ENCODE data around the gene IFNA13.
"Not testable (repeated sequence)": the region's sequence is repeated elsewhere in the genome, so short reads cannot be mapped to it uniquely, and the experiment has no call there.

The IFNA13 gene

DNA sequence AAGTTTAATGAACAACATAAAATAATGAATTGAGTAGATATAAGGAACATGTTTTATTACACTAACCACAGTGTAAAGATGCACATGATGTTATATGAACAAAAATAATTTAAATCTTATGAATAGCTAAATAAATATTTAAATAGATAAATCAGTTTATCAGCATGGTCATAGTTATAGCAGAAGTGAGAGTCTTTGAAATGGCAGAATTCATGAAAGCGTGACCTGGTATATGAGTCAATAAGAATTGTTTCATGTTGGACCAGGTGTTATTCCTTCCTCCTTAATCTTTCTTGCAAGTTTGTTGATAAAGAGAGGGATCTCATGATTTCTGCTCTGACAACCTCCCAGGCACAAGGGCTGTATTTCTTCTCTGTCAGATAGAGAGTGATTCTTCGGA lies 688 bp downstream of the IFNA13 start:
- DNase-seq; in situ Hi-C loops (cut with MboI; ENCODE audit: low pct_unique_long_range_greater_than_20kb, low sequenced_read_pairs): not testable (repeated sequence)

DNA sequence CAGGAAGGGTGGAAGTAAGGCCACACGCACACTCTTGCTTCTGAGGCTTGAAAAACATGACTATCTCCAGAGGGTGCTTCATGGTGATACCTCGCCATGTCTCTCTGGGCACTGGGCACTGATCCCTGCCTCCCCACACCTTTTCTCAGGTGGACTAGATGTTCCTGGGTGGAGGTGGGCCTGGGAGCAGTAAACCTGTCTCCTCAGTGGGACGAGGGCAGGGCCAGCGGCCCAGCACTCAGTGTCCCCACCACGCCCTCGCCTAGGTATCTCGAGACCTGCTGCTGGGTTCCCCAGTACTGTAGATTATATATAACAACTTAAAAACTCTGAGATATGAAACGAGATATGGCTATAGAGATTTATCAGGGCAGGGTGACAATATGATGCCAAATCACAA lies 5.6 kb downstream of the IFNA13 start:
- DNase-seq: no peak
- in situ Hi-C loops (cut with MboI; ENCODE audit: low pct_unique_long_range_greater_than_20kb, low sequenced_read_pairs): no loop called here

DNA sequence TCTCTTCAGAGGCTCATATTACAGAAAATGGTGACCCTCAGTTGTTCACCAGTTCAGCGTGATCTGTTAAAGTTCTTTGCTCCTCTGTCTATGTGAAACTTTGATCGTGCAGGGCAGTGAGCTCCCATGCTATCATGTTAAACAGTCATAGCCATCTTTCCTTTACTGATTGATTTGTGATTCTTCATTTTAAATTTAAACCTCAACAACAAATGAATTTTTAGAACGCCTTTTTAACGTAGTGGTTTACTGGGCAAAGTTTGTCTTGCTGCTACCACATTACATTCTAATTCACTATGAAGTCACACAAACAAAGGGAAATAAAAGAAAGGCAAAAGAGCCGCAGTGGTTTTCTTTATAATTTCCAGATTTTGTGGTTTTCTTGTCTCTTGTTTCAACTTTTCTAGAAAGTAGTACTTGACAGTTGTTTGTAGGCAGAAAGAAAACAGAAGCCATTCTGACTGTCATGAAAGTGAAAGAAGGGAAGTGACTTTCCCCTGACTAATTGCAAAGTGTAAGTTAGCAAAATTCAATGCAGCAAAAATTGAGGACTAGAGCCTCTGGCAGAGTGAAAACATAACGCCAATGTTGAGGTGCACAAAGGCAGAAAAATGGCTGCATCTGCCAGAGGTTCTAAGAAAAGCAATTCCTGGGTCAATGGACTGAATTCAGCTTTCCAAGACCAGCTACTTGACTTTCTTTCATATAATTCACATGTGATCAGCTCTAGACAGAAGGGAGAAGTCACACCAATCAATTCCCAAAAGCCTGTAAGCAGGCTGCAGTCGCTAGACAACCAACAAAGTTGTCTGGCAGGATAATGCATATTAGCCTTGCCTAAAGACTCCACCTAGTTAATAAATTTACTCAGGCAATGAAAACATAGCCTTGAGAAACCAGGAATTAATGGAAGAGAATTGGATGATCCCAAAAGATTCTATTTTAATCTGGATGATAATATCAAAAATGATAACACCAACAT lies 10.1 kb downstream of the IFNA13 start:
- DNase-seq: peak; percentile 51
- in situ Hi-C loops (cut with MboI; ENCODE audit: low pct_unique_long_range_greater_than_20kb, low sequenced_read_pairs): no loop called here

DNA sequence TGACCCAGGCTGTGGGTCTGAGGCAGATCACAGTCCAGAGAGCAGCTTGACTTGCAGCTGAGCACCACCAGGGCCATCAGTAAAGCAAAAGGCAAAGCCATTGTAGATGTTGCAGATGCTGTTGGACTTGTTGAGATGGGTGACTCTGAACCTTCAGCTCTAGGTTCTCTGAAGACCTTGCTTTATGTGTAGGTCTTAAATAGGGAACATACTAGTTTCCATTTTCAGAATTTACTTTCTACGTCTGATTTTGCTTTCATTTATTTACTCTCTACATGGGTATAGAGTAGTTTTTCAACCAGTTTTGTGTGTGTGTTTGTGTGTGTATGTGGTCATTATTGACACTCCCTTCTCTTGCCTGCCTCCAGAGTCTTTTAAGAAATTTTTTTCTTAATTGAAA lies 17.1 kb downstream of the IFNA13 start, which contains the start of gene IFNA6:
Gene IFNA6, minus strand, starts transcription at position 101 of the 400 bp plus-strand sequence. Its CDS starts 0 bp downstream, at position 101.
- in situ Hi-C loops (cut with MboI; ENCODE audit: low pct_unique_long_range_greater_than_20kb, low sequenced_read_pairs): no loop called here
- no peak for DNase-seq

DNA sequence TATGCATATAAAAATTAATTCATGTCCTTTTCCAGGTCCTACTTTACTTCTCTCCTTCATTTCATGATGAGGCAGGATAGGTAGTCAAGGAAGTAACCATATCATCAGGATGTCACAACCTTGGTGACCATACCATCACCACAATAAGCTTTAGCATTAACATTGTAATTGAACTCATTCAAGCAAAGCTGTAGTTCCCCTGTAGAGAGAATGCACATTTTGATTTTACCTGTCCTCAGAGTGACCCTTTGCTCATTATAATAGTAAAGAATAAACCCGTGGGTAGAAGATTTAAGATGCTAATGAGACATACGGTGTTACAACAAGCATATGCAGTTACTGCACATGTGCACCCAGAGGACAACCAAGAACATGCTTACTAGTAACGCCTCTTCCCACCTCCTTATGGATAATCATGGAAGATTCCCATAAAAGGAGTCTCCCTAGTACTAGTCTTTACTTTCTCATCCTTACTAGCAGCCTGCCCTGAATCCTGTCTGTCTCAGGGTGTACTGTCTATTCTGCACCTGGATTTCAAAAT lies 19.4 kb downstream of the IFNA13 start:
- in situ Hi-C loops (cut with MboI; ENCODE audit: low pct_unique_long_range_greater_than_20kb, low sequenced_read_pairs): no loop called here
- DNase-seq: no peak

DNA sequence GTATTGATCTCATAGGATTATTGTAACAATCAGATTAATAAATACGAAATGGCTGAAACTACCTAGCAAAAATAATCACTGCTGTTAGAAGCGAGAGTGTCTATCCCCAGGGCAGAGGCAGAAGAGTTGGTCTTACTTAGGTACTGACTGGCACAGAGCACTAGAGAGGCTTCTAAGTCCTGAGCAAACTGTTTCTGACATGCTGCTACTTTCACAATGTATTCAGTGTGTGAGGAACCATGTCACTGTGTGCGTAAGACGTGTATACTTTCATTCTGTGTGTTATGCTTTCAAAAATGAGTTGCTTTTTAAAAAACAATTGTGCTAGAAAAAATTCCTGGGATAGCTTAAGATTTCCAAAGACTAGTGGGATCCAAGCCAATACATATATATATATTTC lies 27.1 kb downstream of the IFNA13 start:
- in situ Hi-C loops (cut with MboI; ENCODE audit: low pct_unique_long_range_greater_than_20kb, low sequenced_read_pairs): no loop called here
- DNase-seq: no peak

DNA sequence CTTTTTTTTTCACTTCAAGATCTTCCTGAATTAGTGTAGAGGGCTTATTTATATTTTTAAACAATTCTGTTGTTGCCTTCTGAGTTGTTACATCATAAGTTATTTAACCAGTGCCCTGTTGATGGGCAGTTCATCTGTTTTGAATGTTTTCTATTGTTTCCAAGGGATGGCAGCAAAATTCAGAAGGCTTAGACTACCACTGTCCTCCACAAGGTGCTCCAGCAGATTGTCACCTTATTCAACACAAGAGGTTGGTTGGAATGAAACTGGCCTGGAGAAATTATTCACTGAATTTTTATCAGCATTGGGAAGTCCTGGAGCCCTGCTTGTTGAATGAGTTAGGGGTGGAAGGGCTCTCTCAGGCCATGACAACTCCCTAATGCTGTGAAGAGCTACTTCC lies 31.4 kb downstream of the IFNA13 start:
- in situ Hi-C loops (cut with MboI; ENCODE audit: low pct_unique_long_range_greater_than_20kb, low sequenced_read_pairs): no loop called here
- DNase-seq: no peak

DNA sequence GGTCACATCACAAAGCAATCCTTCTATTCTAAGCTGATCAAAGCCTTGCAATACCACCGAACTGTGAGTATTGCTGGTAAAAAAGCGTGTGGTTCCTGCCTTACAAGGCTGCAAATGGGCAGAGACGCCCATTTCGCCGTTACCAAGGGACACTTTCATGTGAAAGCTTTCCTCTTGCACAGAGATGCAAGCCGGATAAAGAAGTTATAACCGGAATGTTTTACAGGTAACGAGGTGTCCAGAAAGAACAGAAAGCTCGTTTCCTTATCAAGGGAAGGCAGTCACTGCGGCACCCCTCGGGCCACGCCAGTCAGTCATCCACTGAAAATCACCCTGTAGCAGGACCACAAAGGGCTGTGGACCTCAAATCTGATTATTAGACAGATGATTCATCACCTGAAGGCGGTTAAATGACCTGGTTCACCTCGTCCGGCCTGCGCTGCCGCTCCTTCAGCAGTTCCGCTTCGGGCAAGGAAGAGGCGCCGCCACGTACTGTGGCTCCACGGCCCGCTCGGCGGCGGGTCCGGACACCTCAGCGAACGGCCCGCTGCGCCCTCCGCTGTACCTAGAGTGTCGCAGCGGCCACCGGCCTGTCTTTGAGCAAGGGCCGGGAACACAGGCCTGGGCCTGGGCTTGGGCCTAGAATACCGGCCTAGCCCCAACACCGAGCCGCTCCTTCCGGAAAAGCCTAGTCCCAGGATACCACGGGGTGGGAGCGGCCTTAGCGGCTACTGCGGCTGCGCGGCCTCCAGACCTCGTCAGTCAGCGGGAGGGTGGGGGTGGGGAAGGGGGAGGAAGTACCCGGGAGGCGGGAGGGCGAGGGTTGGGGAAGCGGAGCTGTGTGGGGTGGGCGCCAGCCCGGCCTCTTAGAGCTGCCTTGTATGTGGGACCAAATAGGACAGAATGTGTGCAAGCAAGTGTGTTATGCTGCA lies 32.9 kb downstream of the IFNA13 start, which contains the start of gene KLHL9:
Gene KLHL9, minus strand, starts transcription at position 704 of the 932 bp plus-strand sequence. Its CDS starts 545 bp downstream, at position 159.
- peak; percentile 88 for DNase-seq
- in situ Hi-C loops (cut with MboI; ENCODE audit: low pct_unique_long_range_greater_than_20kb, low sequenced_read_pairs): no loop called here

DNA sequence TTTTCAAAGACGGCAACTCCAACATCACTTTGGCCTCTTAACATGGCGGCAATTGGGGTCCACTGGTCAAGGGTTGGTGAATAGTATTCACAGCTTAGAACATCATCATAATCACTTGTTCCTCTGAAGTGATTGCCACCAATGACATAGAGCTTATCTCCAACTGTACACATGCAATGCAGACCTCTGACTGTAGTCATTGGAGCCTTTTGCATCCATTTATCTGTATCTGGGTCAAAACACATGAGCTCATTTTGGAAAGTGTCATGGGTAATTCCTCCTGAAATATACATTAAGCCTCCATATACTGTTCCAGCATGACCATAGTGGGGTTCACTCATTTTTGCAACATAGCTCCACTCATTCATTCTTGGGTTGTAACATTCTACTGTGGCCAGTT lies 34.6 kb downstream of the IFNA13 start:
- no peak for DNase-seq
- in situ Hi-C loops (cut with MboI; ENCODE audit: low pct_unique_long_range_greater_than_20kb, low sequenced_read_pairs): no loop called here

DNA sequence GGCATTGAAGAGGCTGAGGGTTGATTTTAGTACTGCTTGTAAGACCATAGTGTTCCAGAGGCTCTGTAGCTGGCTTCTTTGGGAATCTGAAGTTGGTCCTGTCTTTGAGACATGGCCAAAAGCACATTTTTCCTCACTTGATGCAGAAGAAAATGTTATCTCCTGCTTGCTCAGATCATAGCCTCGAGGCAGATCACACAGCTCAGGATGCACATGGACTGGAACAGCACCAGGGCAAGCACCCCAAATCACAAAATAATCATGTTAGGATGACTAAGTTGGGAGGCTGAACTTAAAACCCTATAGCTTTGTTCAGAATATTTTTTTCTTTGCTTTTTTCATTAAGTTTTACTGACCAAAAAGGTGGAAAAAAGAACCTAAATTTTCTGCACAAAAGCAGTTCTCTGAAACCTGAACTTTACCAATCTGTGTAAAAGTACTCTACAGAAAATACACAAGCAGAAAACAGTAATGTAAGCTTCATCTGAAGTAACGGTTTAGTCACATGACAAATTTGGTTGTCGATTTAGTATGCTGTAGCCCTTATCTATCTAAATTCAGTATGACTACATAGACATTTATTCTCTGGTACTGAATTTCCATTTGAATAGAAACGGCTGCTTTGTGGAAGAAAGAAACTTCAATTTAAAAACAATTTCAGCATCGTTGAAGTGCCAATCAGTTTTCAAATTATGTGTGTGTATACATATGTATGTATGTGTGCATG lies 36.0 kb downstream of the IFNA13 start:
- in situ Hi-C loops (cut with MboI; ENCODE audit: low pct_unique_long_range_greater_than_20kb, low sequenced_read_pairs): no loop called here
- no peak for DNase-seq

DNA sequence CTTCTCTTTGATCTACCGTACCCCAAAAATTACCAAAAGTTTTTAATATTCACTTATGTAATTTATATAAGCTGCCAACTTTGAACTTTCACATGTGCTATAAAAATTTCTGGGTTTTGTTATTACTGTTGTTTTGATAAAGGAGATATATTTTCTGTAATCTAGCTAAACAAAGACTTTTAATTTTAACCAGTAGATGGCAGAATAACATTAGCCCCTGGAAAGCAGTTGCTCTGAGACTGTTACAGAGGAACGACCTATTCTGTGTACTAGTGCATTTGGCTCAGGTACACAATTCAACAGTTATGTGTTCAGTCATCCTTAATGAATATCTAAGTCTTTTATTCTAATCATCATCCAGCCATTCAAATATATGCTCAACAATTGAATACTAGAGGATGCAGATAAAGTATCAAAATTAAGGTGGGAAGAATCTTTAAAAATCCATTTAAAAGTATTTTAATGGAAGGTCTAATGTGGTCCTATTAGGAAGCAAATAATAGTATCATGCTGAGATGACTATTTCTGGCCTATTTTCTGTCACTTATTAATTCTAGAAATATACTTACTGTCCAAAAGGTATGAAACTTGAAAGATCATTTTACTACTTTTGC lies 41.2 kb downstream of the IFNA13 start:
- in situ Hi-C loops (cut with MboI; ENCODE audit: low pct_unique_long_range_greater_than_20kb, low sequenced_read_pairs): no loop called here
- DNase-seq: peak; percentile 68

DNA sequence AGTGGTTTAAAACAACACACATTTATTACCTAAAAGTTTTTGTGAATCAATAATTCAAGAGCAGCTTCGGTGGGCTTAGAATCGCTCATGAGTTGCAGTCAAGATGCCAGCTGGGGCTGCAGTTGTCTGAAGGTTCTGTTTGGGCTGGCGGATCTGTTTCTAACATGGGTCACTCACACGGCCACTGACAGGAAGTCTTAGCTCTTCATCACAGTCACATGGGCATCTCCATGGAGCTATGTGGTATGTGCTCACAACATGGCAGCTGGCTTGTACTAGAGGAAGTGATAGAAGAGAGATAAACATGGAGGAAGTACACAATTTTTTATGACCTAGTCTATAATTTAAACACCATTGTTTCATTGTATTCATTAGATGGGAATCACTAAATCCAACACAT lies 43.8 kb downstream of the IFNA13 start:
- in situ Hi-C loops (cut with MboI; ENCODE audit: low pct_unique_long_range_greater_than_20kb, low sequenced_read_pairs): loop anchor here (25.0 kb wide), 1 partner anchor 463 kb away; no protein-coding TSS in a partner anchor
- DNase-seq: peak; percentile 49

DNA sequence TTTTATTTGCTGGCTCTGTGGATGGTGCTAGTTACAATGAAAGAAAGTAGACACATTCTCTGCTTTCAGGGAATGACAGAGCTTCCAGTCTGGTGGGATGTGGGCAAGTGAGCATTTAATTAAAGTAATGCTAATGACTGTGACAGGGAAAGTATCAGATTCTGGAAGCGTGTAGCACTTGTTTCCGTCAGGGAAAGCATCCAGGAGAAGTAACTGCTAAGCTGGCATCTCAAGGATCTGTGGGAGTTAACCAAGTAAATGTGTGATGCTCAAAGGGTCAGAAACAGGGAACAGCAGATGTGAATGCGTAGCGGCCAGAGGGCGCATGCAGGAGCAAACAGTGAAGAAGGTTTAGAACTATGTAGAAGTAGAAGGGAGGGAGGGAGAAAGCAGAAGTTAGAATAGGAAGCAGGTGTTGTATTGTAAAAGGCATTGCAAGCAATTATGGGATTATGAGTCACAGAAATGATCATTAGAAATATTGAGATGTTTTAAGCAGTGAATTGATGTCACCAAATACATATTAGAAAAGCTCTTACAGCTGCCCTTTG lies 44.9 kb downstream of the IFNA13 start:
- in situ Hi-C loops (cut with MboI; ENCODE audit: low pct_unique_long_range_greater_than_20kb, low sequenced_read_pairs): loop anchor here (25.0 kb wide), 1 partner anchor 464 kb away; no protein-coding TSS in a partner anchor
- DNase-seq: peak; percentile 94

DNA sequence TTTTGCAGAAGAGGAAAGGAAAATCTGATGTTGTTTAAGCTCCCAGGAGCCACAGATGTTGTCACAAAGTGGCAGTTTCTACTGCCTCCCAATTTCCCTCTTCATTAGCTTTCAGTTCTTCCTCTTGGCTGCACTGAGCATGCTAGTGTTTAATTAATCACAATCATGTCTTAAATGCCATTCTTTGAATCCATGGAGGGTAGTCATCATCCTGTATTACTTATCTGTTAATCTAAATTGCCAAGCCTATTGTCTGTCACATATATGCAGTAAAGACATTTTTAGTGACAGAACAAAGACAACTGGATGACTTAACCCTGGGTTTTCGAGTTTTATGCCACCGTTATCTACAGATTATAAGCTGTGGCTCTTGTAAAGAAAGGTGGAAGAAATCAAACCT lies 47.4 kb downstream of the IFNA13 start:
- no peak for DNase-seq
- in situ Hi-C loops (cut with MboI; ENCODE audit: low pct_unique_long_range_greater_than_20kb, low sequenced_read_pairs): loop anchor here (25.0 kb wide), 1 partner anchor 467 kb away; no protein-coding TSS in a partner anchor

DNA sequence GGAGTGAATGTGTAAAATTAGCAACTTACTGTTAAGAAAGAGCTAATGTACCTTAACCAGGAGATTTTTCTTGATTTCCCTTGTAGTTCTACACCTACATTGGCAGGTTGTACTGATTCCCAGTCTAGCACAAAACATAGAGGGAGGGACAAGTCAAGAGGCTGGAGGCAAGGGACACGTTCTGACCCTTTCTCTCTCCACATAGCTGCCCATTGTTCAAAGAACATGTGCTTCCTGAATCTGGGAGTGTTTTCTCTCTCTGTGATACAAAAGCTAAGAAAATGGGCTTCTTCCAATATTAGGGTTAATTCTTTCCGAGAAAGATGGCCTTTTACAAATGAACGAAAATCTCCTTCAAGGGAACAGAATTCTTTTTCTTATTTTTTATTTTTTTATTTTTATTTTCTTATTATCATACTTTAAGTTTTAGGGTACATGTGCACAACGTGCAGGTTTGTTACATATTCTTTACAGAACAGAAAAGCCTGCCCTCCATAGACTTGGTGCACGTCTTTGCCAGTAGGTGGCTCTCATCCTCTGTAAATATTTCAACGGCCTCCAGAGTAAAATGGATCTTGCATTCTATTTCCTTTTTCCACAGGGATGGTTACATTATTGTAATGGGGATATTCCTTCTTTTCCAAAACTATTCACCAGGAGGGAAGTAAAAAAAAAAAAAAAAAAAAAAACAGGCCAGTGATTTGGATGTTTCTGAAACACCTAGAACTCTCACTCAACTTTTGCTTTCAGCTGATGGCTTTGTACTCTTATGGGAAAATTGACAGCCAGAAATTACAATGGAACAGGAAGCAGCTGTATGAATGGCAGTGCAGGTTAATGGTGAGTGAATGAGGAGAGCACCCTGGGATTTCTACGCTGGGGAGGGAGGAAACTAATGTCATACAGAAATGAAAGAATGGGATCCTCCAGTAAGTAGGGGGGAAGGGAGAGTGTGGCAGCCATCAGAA lies 49.6 kb downstream of the IFNA13 start:
- DNase-seq: peak; percentile 69
- in situ Hi-C loops (cut with MboI; ENCODE audit: low pct_unique_long_range_greater_than_20kb, low sequenced_read_pairs): loop anchor here (25.0 kb wide), 1 partner anchor 469 kb away; no protein-coding TSS in a partner anchor

All from KBM-7 (cell line).